COLO829 (cell line): ENCODE results near the gene INPP5E.
A peak's percentile ranks its signal among the peaks of the same experiment; 100 is the strongest.

Experiments
- DNase-seq: peaks from one replicate; pipeline ENCODE4 v3.0.0; 2012; ENCODE audit warnings: low spot score

INPP5E gene

GRCh38 chr9:136472640-136473353, 33.2 kb upstream of the INPP5E start:
- no peak for DNase-seq

GRCh38 chr9:136471802-136472487, 32.3 kb upstream of the INPP5E start:
- no peak for DNase-seq

- no peak for DNase-seq
These were observed 31.3 kb upstream of the INPP5E start for GRCh38 chr9:136470792-136471469.

GRCh38 chr9:136470356-136470755, 30.7 kb upstream of the INPP5E start:
- DNase-seq = peak; percentile 47

GRCh38 chr9:136467766-136468165, 28.1 kb upstream of the INPP5E start:
- no peak for DNase-seq

DNA sequence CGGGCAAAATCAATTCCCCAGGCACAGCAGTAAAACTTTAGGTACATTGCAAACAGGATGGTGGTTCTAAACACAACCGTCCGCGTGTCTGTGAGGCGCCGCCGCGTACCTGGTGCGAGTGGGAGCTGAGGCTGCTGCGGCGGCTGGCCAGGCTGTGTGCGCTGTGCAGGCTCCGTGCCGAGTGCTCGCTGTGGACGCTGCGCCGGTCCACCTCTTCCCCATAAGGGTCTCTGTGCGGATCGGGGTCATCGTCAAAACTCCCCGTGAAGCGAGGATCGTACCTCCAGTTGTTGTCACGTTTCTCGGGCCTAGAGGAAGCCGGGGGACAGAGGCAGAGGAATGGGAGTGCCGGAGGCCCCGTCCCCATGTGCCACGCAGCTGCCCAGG, 26.5 kb upstream of the INPP5E start:
- no peak for DNase-seq

DNA sequence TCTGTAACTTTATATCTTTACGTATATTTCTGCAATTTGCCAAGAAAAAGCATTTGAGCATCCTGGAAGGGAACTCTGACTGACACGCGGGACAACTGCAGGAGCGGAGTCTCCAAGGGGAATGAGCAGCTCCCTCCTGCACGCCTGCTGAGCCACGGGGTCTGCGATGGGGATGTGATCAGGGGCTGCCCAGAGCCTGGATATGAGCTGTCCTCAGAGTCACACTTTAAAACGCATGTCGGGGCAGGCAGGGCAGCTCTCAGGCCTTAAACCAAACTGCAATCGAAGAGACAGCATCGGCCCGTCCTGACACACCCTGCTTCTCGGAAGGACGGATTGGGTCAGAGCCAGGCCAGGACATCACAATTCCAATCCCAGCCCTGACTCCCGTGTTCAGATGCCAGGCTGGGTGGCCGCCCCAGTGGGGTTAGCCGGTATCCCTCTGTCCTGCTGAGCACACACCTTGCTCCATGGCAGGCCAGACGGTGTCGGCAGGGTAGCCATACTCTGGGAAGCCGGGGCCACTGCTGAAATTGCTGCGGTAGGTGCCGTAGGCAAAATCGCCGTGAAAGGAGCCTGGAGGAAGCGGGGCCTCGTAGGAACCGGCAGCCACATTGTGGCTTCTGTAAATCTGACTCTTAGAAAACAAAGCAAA, 26.0 kb upstream of the INPP5E start:
- DNase-seq = no peak

- no peak for DNase-seq
These were observed 24.6 kb upstream of the INPP5E start for GRCh38 chr9:136464241-136464640.

DNA sequence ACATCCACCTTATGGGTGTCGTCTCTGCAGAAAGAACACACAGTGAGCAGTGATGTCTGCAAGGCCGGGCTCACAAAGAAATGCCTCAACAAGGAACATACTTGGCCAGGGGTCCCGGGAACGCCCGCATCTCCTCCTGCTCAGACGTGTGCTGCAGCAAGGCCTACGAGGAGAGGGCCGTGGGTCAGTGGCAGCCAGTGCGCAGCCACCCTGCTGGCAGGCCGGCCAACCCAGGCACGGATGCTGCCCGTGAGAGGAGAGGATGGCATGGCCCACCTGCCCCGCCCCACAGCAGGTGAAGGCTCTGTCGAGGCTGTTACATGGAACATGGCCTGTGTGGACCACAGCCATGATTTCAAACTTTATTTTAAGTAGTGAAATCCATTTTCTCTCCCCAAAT, 23.9 kb upstream of the INPP5E start:
- DNase-seq = no peak

DNA sequence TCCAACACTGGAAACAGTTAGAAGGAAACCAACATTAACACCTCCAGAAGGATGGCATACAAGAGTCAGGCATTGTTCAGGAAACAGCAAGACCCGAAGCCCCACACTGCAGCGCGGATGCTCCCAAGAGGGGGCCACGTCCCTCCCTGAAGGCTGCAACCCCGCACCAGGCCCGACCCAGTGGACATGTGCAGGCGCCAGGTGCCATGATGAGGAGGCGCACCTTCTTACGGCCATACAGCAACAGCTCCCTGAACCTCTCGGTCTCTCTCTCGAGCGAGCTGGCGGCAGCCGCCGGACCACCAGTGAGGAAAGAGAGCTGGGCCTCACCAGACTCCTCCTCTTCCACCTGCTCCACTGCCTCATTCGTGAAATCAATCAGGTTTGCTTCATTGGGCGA, 23.0 kb upstream of the INPP5E start:
- no peak for DNase-seq

GRCh38 chr9:136460772-136461325, 21.2 kb upstream of the INPP5E start:
- DNase-seq = no peak

- no peak for DNase-seq
These were observed 19.8 kb upstream of the INPP5E start for GRCh38 chr9:136459425-136459824.

- no peak for DNase-seq
These were observed 17.7 kb upstream of the INPP5E start for GRCh38 chr9:136457326-136457725.

DNA sequence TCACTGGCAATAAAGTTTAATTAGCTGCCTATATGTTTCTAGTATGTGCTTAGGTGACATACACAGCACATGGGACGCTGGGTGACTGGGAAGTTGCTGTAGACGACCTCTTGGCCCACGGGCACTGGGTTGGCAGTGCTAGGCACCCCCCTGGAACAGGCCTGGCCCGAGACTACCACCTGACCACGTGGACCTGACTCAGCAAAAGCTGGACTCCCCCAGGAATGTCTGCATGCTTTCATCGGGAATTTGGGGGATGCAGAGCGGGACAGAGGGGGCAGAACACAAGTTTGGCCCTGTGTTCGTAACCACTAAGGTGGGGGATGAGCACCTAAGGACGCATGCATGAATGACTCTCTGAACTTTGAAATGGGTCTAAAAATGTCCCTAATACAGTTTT, 16.6 kb upstream of the INPP5E start:
- DNase-seq = no peak

DNA sequence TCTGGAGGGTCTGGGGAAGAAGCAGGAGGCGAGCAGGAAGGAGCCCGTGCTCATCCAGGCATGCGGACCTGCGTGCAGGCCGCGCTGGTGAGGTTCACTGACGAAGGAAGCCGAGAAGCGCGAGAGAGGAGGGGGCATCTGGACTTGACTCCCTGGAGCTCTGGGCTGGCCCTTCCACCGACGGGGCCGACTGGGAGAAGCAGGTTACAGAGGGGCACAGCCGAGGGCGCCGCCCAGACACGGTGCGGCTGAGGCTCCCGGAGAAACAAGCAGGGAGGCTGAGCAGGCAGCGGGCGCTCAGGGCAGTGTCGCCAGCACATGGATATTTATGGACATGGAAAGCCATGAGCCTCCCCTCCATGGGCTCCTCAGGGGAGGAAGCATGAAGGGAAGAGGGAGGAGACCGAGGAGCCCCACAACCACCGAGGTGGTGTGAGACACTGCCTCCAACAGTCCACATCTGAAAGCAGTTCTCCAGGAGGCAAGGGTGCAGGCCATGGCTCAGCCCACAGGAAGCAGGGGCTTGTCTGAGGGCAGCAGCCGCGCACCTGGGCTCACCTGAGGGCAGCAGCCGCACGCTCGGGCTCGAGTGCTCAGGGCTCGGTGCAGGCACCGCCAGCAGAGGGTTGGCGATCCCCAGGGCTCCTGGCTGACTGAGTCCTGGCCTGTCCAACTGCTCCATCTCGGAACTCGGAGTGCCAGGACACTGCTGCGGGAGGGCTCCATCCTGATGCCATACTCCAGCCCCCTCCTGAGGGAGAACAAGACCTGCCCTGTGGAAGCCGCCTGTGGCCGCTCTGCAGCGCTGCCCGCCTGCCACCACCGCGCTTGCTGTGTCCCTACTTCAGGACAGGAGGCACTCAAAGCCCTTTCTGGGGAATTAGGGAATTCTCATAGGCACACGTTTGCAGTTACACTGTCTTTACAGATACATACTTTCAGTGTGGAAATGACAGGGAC, 15.7 kb upstream of the INPP5E start:
- DNase-seq = no peak

- no peak for DNase-seq
These were observed 14.6 kb upstream of the INPP5E start for GRCh38 chr9:136454026-136454796.

DNA sequence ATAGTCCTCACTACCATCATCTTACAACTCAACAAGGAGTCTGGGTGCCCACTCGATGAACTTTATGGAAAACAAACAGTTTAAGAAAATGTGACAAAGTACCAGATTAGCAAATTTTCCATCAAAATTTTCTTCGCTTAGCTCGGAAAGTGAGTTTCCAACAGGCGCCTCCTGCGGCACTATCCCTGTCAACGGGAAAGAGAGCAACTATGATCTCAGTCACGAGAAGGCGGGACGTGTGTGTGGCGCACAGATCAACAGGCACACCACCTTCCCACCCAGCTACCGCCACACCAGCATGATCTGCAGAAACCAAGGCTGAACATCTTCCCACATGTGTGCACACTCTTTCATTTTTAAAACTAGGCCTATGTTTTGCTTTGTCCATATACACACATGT, 13.7 kb upstream of the INPP5E start:
- no peak for DNase-seq

DNA sequence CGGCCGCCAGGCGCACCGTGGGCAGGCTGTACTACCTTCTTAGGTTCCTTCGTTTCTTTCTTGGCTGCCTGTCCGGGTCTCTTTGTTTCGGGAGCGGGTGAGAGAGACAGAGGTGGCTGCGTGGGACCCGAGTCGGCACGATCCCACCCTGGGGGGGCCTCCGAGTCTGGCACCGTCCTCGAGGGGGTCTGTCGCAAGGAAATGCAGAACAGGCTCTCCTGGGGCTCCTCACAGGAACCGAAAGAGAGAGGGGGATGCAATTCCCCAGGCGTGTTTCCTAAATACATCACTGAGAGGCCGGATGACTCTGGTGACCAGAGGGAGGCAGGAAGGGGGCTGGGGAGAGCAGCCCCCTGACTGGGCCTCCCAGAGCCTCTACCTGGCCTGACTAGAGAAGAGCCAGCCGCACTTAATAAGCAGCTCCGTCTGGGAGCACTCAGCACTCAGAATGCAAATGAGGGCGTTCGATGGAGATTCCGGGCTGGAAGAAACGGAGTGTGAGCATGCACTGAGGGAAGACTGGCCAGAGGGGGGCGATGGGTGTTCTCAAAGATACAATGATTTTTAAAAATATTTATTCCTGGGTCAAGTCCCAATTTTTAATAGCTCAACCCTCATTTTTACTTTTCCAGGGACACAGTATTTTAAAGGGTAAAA, 11.7 kb upstream of the INPP5E start:
- DNase-seq = no peak

GRCh38 chr9:136448655-136449054, 9.0 kb upstream of the INPP5E start:
- no peak for DNase-seq

- no peak for DNase-seq
These were observed 7.6 kb upstream of the INPP5E start for GRCh38 chr9:136447173-136447778.
